AG20443 (cell line): ENCODE results near the gene SDK1.
"Not testable (repeated sequence)": the region's sequence is repeated elsewhere in the genome, so short reads cannot be mapped to it uniquely, and the experiment has no call there.

Experiments
- DNase-seq: peaks from one replicate; pipeline ENCODE4 v3.0.0; 2012; ENCODE audit warnings: low spot score, mixed read lengths

SDK1 gene

DNA sequence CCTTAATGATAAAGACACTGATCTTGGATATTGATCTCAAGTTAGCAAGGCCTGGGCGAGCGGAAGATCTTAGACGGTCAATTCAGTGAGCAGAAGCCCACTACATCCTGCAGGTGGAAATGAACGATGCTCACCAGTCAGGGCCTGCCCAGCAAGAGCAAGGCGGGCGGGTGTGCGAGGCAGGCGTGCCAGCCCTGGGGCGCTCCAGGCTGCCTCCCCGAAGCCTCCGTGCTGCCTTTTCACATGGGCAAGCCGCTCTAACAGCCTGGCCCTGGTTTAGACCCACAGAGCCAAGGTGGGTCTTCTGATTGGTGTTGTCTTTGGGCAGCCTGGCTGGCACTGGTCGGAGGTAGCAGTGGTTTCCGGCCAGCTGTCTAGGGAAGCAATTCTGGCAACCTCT lies 906.0 kb downstream of the SDK1 start:
- no peak for DNase-seq

GRCh38 chr7:4208086-4208485 lies 907.0 kb downstream of the SDK1 start:
- DNase-seq: no peak

- no peak for DNase-seq
Observed at GRCh38 chr7:4208586-4208985, 907.5 kb downstream of the SDK1 start.

DNA sequence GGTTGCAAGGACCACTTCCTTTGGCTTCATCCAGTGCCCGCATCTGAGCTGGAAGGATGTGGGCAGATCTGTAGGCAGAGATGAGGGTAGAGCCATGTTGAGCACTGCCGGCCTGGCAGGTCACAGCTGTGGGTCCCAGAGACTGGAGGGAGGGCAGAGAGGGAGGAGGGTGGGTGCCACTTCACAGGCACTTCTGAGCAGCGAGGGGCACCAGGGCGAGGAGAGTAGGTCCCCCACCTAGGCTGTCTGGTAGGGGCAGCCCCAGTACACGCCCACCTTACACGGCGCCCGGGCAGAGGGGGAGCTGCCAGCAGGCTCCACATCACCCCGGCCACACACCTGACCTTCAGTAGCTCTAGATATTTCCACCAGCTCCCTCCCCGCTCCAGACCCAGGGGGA lies 908.1 kb downstream of the SDK1 start:
- no peak for DNase-seq

- DNase-seq: no peak
Observed at GRCh38 chr7:4209966-4210365, 908.9 kb downstream of the SDK1 start.

GRCh38 chr7:4210821-4211220 lies 909.8 kb downstream of the SDK1 start:
- no peak for DNase-seq

GRCh38 chr7:4211261-4211660 lies 910.2 kb downstream of the SDK1 start:
- no peak for DNase-seq

- DNase-seq: no peak
Observed at GRCh38 chr7:4212376-4212775, 911.3 kb downstream of the SDK1 start.

- no peak for DNase-seq
Observed at GRCh38 chr7:4214291-4215155, 913.5 kb downstream of the SDK1 start.

DNA sequence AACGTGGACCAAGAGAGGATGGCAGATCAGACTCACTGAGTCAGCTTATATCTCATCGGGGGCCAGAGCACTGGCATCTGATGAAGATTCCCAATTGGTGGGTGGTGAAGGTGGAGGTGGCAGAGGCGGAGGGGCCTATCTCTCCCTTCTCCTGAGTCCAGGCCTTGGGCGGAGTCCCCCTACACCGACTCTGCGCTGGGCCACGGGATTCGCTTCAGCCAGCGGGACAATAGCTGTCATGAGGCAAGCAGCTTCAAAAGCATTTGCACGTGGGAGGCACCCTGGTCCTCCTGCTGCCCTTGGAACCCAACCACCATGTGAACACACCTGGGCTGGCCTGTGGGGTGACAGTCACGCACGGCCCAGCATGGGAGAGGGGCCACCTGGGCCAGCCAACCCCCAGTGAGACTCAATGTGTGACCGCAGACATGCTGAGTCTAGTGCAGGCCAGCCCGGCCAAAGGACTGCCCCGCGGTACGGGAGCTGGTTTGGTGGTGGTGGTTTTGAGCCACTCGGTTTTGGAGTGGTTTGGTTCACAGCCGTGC lies 914.2 kb downstream of the SDK1 start:
- DNase-seq: no peak

GRCh38 chr7:4216016-4216415 lies 915.0 kb downstream of the SDK1 start:
- no peak for DNase-seq

DNA sequence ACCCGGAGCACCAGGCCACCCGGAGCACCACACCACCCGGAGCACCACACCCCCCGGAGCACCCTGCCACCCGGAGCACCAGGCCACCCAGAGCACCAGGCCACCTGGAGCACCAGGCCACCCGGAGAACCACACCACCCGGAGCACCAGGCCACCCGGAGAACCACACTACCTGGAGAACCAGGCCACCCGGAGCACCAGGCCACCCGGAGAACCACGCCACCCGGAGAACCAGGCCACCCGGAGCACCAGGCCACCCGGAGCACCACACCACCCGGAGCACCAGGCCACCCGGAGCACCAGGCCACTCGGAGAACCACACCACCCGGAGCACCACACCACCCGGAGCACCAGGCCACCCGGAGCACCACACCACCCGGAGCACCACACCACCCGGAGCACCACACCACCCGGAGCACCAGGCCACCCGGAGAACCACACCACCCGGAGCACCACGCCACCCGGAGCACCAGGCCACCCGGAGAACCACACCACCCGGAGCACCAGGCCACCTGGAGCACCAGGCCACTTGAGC lies 916.1 kb downstream of the SDK1 start:
- not testable (repeated sequence) for DNase-seq

- no peak for DNase-seq
Observed at GRCh38 chr7:4218481-4218880, 917.4 kb downstream of the SDK1 start.

DNA sequence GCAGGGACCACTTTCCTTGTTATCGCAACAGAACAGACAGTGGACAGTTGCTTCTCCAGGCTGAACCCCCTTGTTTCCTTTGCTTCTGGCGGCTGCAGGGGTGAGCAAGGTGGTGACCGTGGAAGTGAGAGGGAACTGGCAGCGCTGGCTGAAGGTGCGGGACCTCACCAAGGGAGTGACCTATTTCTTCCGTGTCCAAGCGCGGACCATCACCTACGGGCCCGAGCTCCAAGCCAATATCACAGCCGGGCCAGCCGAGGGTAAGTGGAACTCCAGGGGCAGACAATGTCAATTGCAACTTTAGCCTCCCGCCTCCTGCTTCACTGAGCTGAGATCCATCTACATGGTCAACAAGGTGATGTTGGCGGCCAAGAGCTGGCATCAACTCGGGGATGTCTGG lies 919.0 kb downstream of the SDK1 start:
- DNase-seq: no peak

- DNase-seq: no peak
Observed at GRCh38 chr7:4221043-4221442, 920.0 kb downstream of the SDK1 start.

DNA sequence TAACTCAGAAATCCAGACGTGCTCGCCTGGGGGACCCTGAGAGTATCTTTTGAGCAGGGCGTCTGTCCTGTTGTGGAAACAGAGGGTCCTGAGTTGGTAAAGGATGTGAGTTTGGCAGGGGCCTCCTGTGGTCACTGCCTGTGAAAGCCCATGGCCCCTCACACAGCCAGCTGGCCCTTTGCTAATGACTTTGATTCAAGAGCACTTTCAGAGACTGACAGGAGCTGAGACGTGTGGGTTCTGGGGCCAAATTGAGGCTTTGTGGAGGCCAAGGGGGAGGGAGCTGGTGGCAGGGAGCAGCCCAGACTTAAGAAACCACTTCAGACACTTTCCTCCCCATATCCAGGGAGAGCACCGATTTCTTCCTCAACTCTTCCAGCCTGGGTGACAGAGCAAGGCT lies 921.6 kb downstream of the SDK1 start:
- DNase-seq: no peak

- DNase-seq: no peak
Observed at GRCh38 chr7:4225361-4225771, 924.3 kb downstream of the SDK1 start.

DNA sequence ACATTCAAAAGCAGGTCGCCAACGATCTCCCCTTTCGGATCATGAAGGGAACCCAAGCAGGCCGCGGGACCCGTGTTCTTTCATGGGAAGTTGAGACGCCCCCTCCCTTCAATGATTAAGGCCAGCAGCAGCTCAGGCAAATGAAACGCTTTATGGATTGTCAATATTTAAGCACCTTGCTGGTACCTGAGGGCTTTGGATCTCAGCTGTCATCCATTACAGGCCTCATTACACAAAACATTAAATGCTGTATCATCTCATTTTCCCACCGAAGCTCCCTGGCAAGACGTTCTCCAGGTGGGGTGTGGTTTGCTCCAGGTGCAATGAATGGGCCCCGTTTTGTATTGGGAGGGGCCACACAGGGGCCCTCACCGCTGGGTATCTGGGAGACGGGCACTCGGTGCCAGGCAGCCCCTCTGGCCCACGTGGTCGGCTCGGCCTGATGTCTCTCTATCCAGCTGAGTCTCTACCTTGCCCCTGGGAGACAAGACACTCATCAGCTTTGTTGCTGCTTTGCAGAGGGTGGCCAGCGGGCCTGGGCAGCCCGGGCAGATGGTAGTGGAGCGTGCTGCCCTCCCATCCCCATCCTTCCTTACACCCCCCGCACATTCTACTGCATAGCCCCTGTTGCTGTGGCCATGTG lies 925.0 kb downstream of the SDK1 start:
- no peak for DNase-seq

DNA sequence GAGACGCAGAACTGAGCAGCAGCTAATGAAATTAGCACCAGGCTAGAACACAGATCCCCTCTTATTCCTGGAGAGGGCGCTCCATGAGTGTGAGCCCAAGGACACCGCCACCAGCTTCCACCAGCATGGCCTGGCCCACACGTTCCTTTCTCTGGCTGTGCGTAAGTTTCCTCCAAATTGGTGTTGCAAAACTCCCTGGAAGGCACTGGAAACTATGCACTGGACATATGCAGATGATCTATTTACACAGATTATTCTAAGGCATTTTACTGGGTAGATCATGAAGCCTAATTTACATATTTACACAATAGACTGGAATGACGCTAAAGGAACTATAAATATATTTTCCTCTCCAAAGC lies 925.5 kb downstream of the SDK1 start:
- no peak for DNase-seq

DNA sequence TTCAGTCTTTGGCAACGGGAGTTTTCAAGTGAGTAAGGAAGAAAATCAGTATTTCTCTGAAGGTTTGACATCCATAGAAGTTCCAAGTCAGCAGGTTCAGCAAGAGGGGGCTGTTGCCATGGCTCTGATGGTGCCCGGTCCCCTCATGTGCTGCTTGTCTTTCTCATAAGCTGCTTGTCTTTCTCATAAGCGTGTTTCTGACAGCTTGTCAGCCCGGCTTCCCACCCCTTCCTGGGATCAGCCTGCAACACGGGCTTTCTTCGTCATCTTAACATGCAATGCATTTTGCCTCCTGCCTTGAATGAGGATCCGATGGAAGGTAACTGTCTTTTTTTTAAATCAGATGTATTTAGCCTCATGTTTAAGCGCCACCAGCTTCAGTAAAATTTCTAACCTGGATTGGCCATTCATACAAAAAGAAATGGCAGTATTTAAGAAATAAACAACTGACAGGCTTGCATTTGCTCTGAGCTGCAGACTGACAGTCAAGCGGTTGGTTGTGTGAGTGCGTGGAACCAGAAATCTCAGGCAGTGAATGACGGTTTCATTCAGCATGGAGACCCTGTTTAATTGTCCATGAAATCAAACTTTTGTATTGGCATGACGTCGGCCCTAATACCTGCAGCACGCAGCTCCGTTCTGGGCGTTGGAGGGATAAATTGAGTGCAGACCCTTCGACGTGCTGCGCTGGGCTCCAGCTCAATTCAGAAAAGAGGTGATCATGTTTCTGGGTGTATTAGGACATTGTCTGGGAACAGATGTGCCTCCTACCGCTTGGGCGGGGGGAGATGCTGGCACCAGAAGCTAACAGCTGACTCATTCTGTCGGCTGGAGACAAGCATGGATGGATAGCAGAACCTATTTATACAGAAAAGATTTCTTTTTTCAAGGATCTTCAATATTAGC lies 926.3 kb downstream of the SDK1 start:
- no peak for DNase-seq

DNA sequence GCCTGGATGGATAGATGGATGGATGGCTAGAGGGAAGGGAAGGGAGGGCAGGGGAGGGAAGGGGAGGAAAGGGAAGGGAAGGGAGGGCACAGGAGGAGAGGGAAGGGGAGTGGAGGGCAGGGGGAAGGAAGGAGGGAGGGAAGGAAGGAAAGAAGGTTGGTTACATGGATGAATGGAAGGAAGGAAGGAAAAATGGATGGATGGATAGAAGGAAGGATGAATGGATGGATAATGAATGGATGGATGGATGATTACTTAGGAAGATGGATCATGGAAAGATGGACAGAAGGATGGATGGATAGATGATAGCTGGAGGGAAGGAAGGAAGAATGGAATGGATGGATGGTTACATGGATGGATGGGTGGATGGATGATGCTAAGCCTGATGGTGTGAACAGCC lies 929.3 kb downstream of the SDK1 start:
- DNase-seq: no peak

DNA sequence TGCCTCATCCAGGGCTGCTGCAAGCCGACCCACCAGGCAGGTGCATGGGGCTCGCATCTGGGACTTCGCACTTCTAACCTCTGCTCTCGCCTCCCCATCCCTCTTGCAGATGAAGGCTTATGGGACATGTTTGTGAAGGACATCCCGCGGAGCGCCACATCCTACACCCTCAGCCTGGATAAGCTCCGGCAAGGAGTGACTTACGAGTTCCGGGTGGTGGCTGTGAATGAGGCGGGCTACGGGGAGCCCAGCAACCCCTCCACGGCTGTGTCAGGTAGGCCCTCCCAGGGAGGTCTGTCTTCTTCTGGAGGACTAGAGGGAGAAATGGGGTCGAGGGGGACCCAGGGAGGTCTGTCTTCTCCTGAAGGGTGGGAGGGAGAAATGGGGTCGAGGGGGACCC lies 932.1 kb downstream of the SDK1 start:
- DNase-seq: no peak
